ENCODE data around the gene SERPINB1.

DNA sequence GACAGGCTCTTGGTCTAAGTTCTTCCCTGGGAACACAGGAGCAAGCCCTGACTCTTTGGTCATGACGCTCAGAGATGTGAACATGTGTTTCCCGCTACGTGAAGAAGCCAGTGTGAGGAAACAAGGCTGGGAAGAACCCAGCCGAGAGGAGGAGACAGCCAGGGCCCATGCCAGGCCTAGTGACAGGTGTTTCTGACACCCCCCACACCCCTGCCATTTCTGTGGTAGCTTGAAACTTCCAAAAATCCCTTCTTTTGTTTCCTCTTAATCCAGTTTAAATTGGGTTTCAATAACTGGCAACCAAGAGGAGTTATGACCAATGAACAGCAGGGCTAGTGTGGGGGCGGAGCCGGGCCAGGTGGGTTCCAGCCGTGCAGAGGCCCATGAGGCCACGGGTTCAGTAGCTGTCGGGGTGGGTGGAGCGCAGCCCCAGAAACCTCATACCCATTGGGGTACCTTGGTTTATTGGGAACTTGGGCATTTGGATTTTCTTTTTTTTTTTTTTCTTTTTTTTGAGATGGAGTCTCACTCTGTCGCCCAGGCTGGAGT is 43.0 kb downstream of the SERPINB1 start:
- TF ChIP-seq, protein P1, sequence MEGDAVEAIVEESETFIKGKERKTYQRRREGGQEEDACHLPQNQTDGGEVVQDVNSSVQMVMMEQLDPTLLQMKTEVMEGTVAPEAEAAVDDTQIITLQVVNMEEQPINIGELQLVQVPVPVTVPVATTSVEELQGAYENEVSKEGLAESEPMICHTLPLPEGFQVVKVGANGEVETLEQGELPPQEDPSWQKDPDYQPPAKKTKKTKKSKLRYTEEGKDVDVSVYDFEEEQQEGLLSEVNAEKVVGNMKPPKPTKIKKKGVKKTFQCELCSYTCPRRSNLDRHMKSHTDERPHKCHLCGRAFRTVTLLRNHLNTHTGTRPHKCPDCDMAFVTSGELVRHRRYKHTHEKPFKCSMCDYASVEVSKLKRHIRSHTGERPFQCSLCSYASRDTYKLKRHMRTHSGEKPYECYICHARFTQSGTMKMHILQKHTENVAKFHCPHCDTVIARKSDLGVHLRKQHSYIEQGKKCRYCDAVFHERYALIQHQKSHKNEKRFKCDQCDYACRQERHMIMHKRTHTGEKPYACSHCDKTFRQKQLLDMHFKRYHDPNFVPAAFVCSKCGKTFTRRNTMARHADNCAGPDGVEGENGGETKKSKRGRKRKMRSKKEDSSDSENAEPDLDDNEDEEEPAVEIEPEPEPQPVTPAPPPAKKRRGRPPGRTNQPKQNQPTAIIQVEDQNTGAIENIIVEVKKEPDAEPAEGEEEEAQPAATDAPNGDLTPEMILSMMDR (IDR thresholded peaks at IDR 0.05; ENCODE audit: extremely low read depth in 1 of 2, insufficient read depth in 1 of 2, low read depth in 1 of 2, low read length in 2 of 2), result no peak
- TF ChIP-seq POLR2A (IDR thresholded peaks at IDR 0.05; ENCODE audit: low read depth, low read length) (no peak), POLR2AphosphoS5 (IDR thresholded peaks at IDR 0.05; ENCODE audit: insufficient read depth, low read depth, low read length) (no peak), EZH2 (IDR thresholded peaks at IDR 0.05; ENCODE audit: borderline replicate concordance, low read depth, low read length, severe bottlenecking) (no peak), GATA2 (IDR thresholded peaks at IDR 0.05; ENCODE audit: insufficient read depth, insufficient read length, low read depth, low read length) (no peak), MYC (IDR thresholded peaks at IDR 0.05; ENCODE audit: low read depth, low read length) (no peak)
- TF ChIP-seq, protein P2, sequence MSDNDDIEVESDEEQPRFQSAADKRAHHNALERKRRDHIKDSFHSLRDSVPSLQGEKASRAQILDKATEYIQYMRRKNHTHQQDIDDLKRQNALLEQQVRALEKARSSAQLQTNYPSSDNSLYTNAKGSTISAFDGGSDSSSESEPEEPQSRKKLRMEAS (IDR thresholded peaks at IDR 0.05; ENCODE audit: insufficient read depth, insufficient read length), result no peak

All from endothelial cell of umbilical vein (primary cell).